ENCODE data around the gene BACH2. TPM values are rescaled to one million over a fixed set of nuclear protein-coding genes. Genes with fewer than 3 reads are reported as not detected.

The BACH2 gene
- total and polyA plus RNA-seq, 2 of the 8 experiments (the other 6 are each of a cell fraction or from before 2014, with no cell fraction given), result 1.9 to 5.9 TPM

DNA sequence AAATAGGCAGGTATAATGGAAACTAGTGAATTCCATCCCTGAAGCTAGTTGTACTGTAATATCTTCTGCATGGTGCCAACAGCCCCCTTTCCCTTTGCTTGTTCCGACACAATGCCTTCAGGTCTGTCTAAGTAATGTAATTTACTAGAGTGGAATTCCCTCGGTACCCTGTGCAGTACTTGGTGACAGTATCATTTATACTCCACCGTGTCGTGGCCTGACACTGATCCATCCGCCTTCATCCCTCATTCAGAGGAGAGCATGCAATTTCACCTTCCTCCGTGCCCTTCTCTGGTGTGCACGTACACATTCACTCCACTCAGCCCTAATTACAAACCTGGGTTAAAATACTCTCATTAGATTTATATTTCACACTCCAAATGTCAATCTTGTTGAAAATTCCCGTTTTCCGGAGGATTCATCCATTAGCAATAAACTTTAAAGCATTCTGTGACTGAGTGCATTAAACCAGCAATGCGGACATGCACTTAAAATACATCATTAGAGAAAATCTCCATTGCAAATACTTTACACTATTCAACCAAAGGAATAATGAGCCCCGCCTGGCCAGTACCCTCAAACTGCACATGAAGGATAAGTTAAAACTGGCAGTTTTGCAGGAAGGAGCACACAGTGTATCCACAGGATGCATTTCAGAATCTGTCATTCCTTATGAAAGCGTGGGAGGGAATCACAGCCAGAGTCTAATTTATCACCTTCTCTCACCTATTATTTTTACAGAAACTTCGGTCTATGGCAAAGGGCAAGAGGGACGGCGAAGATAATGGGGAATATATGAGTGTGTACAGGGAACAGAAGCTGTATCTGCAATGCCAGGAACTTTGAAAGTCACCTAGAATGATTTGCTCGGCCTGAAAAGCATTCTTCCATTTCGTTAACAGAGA lies 219.9 kb downstream of the BACH2 start:
- H4K91ac ChIP-seq (replicated peaks; ENCODE audit: insufficient read length, low read length), result no peak overlapping the region
- no peak for FAIRE-seq
- no peaks in the 10 kb centered on the region for H4K20me1 ChIP-seq (replicated peaks in 1 of 2; ENCODE audit: control insufficient read depth in 1 of 2, insufficient read depth in 2 of 2, low read length in 2 of 2)
- H3K4me2 ChIP-seq (ENCODE audit: insufficient read depth in 1 of 2, low read depth in 2 of 2, low read length in 2 of 2), result no peak overlapping the region
- no peak overlapping the region for H3K4ac ChIP-seq (replicated peaks; ENCODE audit: insufficient read length, low read depth, low read length)
- H2BK120ac ChIP-seq (replicated peaks; ENCODE audit: low read depth, low read length), result no peak overlapping the region
- WGBS, 2 experiments (ENCODE audit: extremely low coverage in 1 of 2, insufficient coverage in 1 of 2, insufficient read length in 1 of 2, insufficient replicate concordance in 2 of 2, low coverage in 1 of 2, low lambda C conversion rate in 2 of 2, missing lambda C conversion rate in 1 of 2), result 90% methylated on average over 17 of the region's 17 CpGs; no CpG with 5 or more reads in 1 of the 2 experiments
- no peaks in the 10 kb centered on the region for H3K79me2 ChIP-seq (ENCODE audit: control insufficient read depth in 1 of 2, insufficient read depth in 2 of 2, low read length in 2 of 2)
- no peaks in the 10 kb centered on the region for H3K36me3 ChIP-seq (ENCODE audit: control insufficient read depth in 2 of 4, insufficient read depth in 4 of 4, low read length in 3 of 4)
- ChIA-PET CTCF (ENCODE audit: partially characterized antibody) (no interaction called here), POLR2A (ENCODE audit: partially characterized antibody) (no interaction called here)
- H3K56ac ChIP-seq (replicated peaks; ENCODE audit: insufficient read length, low read depth, low read length), result no peak overlapping the region
- no peak overlapping the region for H2BK12ac ChIP-seq (ENCODE audit: low read depth, low read length)
- H3K79me1 ChIP-seq (ENCODE audit: low read depth, low read length), result no peaks in the 10 kb centered on the region
- H3K27ac ChIP-seq (ENCODE audit: low read depth, low read length), result no peak overlapping the region
- peaks cover 0 to 1% (median 0%) of the 10 kb centered on the region in 4 experiments; a peak in 1 of 7 replicates for H3K27me3 ChIP-seq (replicated peaks in 1 of 4; ENCODE audit: control insufficient read depth in 3 of 4, extremely low read depth in 1 of 4, insufficient read depth in 3 of 4, low read length in 3 of 4)
- H4K8ac ChIP-seq (ENCODE audit: extremely low read depth, insufficient read depth, low read length), result no peak overlapping the region
- no peak overlapping the region for H2AK5ac ChIP-seq (ENCODE audit: low read depth, low read length)
- no peak for DNase-seq (ENCODE audit: low read depth in 1 of 2, low spot score in 2 of 2)
- no peaks in the 10 kb centered on the region for H3K9me3 ChIP-seq (ENCODE audit: insufficient read depth in 2 of 2, low read depth in 1 of 2, low read length in 1 of 2)
- no peak overlapping the region for H3K23ac ChIP-seq (ENCODE audit: insufficient read length)
- H2BK15ac ChIP-seq (ENCODE audit: low read length), result no peak overlapping the region
- H2BK5ac ChIP-seq (ENCODE audit: low read depth, low read length), result no peak overlapping the region
- no peak overlapping the region for H3K9ac ChIP-seq (replicated peaks in 1 of 4; ENCODE audit: extremely low read depth in 1 of 4, low read depth in 3 of 4, low read length in 3 of 4)
- H4K5ac ChIP-seq (ENCODE audit: insufficient read length, low read depth, low read length), result no peak overlapping the region
- H3K23me2 ChIP-seq (ENCODE audit: low read depth, low read length), result no peaks in the 10 kb centered on the region
- H3K4me1 ChIP-seq (replicated peaks in 1 of 4; ENCODE audit: control insufficient read depth in 3 of 4, insufficient read depth in 4 of 4, low read length in 3 of 4), result peaks cover 0 to 3% (median 0%) of the 10 kb centered on the region in 4 experiments; a peak in 1 of 7 replicates
- no peak overlapping the region for H3K14ac ChIP-seq (ENCODE audit: insufficient read length)
- no peak overlapping the region for H2AFZ ChIP-seq (ENCODE audit: low read length)
- H3K18ac ChIP-seq (ENCODE audit: extremely low read depth, low read length), result no peak overlapping the region
- no peak overlapping the region for H2BK20ac ChIP-seq (ENCODE audit: low read length)
- H3K4me3 ChIP-seq (ENCODE audit: extremely low read depth in 1 of 4, insufficient read depth in 2 of 4, low read depth in 3 of 4, low read length in 4 of 4), result no peak overlapping the region
